Endometrial microvascular endothelial cells (primary cell): Measurements from ENCODE around the gene ZNF526. TPM values are rescaled to one million over a fixed set of nuclear protein-coding genes. Genes with fewer than 3 reads are reported as not detected.

Experiments used
- in situ Hi-C: cut with HindIII; loops from 2 replicates; pipeline ENCODE4 v1.10.0; 2017; ENCODE audit warnings: low sequenced_read_pairs, low pct_unique_long_range_greater_than_20kb; ENCODE audit errors: inconsistent ontology term
- total RNA-seq: library from RNA; depleted of rRNA; stranded (reverse); fragments of >200 nt; gene quantifications from one replicate; pipeline ENCODE4 v1.2.3, GENCODE V29; 2015; ENCODE audit errors: inconsistent ontology term

Gene ZNF526
- total RNA-seq, 1 donor from 2014 or later: 6.7 TPM

GRCh38 chr19:42242069-42242511 is 22.0 kb downstream of the ZNF526 start:
- in situ Hi-C loops: no loop called here

- in situ Hi-C loops: no loop called here
These were observed 22.6 kb downstream of the ZNF526 start, which contains the start of gene GSK3A for GRCh38 chr19:42242512-42243409. TSS of gene GSK3A (minus strand) at chr19:42242602. CDS start at chr19:42242465, 137 bp downstream.

- in situ Hi-C loops: no loop called here
These were observed 24.5 kb downstream of the ZNF526 start for GRCh38 chr19:42244347-42245220.

- in situ Hi-C loops: no loop called here
These were observed 25.1 kb downstream of the ZNF526 start for GRCh38 chr19:42245231-42245630.

GRCh38 chr19:42246143-42246921 is 26.2 kb downstream of the ZNF526 start:
- in situ Hi-C loops: no loop called here

GRCh38 chr19:42246922-42247639 is 27.0 kb downstream of the ZNF526 start:
- in situ Hi-C loops: no loop called here

GRCh38 chr19:42247640-42248199 is 27.6 kb downstream of the ZNF526 start:
- in situ Hi-C loops: no loop called here

GRCh38 chr19:42248270-42249148 is 28.4 kb downstream of the ZNF526 start:
- in situ Hi-C loops: no loop called here

GRCh38 chr19:42249149-42249750 is 29.1 kb downstream of the ZNF526 start:
- in situ Hi-C loops: no loop called here

GRCh38 chr19:42249769-42250168 is 29.7 kb downstream of the ZNF526 start:
- in situ Hi-C loops: no loop called here

GRCh38 chr19:42250183-42250665 is 30.1 kb downstream of the ZNF526 start:
- in situ Hi-C loops: no loop called here

GRCh38 chr19:42250666-42251531 is 30.8 kb downstream of the ZNF526 start:
- in situ Hi-C loops: no loop called here

- in situ Hi-C loops: no loop called here
These were observed 31.7 kb downstream of the ZNF526 start for GRCh38 chr19:42251572-42252358.

GRCh38 chr19:42252365-42253244 is 32.5 kb downstream of the ZNF526 start:
- in situ Hi-C loops: no loop called here
